Tibial nerve (tissue), 4 donors: ENCODE measurements around the gene SULT1A3. TPM values are rescaled to one million over a fixed set of nuclear protein-coding genes. Genes with fewer than 3 reads are reported as not detected.
A peak's percentile ranks its signal among the peaks of the same experiment; 100 is the strongest.
"Not testable (repeated sequence)": the region's sequence is repeated elsewhere in the genome, so short reads cannot be mapped to it uniquely, and the experiment has no call there.

Source experiments
- DNase-seq, 2 donors: peaks; one replicate each; pipeline ENCODE4 v3.0.0-alpha.2; 2019; ENCODE audit warnings: low spot score in 2 of 2
- H3K27ac ChIP-seq, 4 donors: fragments of 200-600 bp; sonication (generic) in 3 of 4; one replicate each; pipeline ENCODE4 v1.5.1; 2017 to 2019; ENCODE audit warnings: mild to moderate bottlenecking in 1 of 4
- H3K27me3 ChIP-seq, 2 donors: fragments of 200-600 bp; sonication (generic) in 1 of 2; one replicate each; pipeline versions ENCODE4 v1.5.1 to v1.6.0; 2017 to 2019
- H3K36me3 ChIP-seq, 3 donors: fragments of 200-600 bp; sonication (generic); one replicate each; pipeline ENCODE4 v1.5.1; 2018 to 2019
- H3K4me1 ChIP-seq, 4 donors: fragments of 200-600 bp; sonication (generic) in 3 of 4; one replicate each; pipeline ENCODE4 v1.5.1; 2017 to 2019
- H3K4me3 ChIP-seq, 4 donors: fragments of 200-600 bp; sonication (generic) in 3 of 4; one replicate each; pipeline ENCODE4 v1.5.1; 2017 to 2019; ENCODE audit warnings: mild to moderate bottlenecking in 1 of 4, moderate library complexity in 1 of 4
- H3K9me3 ChIP-seq, 4 donors: fragments of 200-600 bp; sonication (generic) in 3 of 4; one replicate each; pipeline ENCODE4 v1.5.1; 2017 to 2019
- CTCF ChIP-seq, 5 experiments: fragments of 200-600 bp in 3 of 5; fragments of 450-650 bp in 2 of 5; sonication (generic) in 3 of 5; IDR thresholded peaks; one replicate each; pipeline ENCODE4 v1.5.1; 2016 to 2019; ENCODE audit warnings: antibody characterized with exemption in 5 of 5, mild to moderate bottlenecking in 3 of 5, moderate library complexity in 2 of 5
- EP300 ChIP-seq, 2 donors: sonication (generic); formaldehyde crosslinking; IDR thresholded peaks; one replicate each; pipeline ENCODE4 v1.6.1; 2017; ENCODE audit warnings: antibody characterized with exemption in 2 of 2, mild to moderate bottlenecking in 1 of 2
- POLR2A ChIP-seq, 2 donors: fragments of 450-650 bp; IDR thresholded peaks; one replicate each; pipeline ENCODE4 v1.6.1; 2017; ENCODE audit warnings: antibody characterized with exemption in 2 of 2, mild to moderate bottlenecking in 2 of 2, moderate library complexity in 2 of 2
- WGBS, 2 donors: methylation state at CpG; one replicate each; pipeline ENCODE4 v1.1.5; 2018; 5-methylcytosine and 5-hydroxymethylcytosine counted together
- total RNA-seq, 4 donors: library from RNA; depleted of rRNA; stranded (reverse); fragments of >200 nt; gene quantifications; one replicate each; pipeline ENCODE4 v1.1.0, GENCODE V29; 2016

Gene SULT1A3
- total RNA-seq, 4 donors from 2014 or later: 9.8 to 55.3 (median 32.9) TPM

GRCh38 chr16:30166202-30166902 lies 32.7 kb upstream of the SULT1A3 start:
- Histone ChIP-seq H3K27me3 (no peaks in the 10 kb centered on the region), H3K27ac (no peak overlapping the region), H3K36me3 (no peaks in the 10 kb centered on the region), H3K9me3 (no peaks in the 10 kb centered on the region), H3K4me1 (no peaks in the 10 kb centered on the region), H3K4me3 (no peak overlapping the region)
- TF ChIP-seq EP300 (IDR thresholded peaks at IDR 0.05) (peak in 1 of 2 donors; percentile 28), CTCF (IDR thresholded peaks at IDR 0.05) (no peak)
- no peak for DNase-seq
- WGBS, 2 donors: 87% methylated on average over 11 of the region's 11 CpGs

DNA sequence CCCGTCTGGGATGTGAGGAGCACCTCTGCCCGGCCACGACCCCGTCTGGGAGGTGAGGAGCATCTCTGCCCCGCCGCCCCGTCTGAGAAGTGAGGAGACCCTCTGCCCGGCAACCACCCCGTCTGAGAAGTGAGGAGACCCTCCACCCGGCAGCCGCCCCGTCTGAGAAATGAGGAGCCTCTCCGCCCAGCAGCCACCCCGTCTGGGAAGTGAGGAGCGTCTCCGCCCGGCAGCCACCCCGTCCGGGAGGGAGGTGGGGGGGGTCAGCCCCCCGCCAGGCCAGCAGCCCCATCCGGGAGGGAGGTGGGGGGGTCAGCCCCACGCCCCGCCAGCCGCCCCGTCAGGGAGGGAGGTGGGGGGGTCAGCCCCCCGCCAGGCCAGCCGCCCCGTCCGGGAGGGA lies 30.3 kb upstream of the SULT1A3 start:
- WGBS, 2 donors: 88% methylated on average over 8 of the region's 29 CpGs; no CpG with 5 or more reads in 1 of the 2 donors
- H3K27ac ChIP-seq, H3K9me3 ChIP-seq, H3K4me1 ChIP-seq, H3K36me3 ChIP-seq, H3K4me3 ChIP-seq, H3K27me3 ChIP-seq, DNase-seq: not testable (repeated sequence)

DNA sequence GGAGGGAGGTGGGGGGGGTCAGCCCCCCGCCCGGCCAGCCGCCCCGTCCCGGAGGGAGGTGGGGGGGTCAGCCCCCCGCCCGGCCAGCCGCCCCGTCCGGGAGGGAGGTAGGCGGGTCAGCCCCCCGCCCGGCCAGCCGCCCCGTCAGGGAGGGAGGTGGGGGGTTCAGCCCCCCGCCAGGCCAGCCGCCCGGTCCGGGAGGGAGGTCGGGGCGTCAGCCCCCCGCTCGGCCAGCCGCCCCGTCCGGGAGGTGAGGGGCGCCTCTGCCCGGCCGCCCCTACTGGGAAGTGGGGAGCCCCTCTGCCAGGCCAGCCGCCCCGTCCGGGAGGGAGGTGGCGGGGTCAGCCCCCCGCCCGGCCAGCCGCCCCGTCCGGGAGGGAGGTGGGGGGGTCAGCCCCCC lies 29.6 kb upstream of the SULT1A3 start:
- DNase-seq, H3K27ac ChIP-seq, H3K36me3 ChIP-seq, H3K4me1 ChIP-seq, H3K27me3 ChIP-seq, H3K9me3 ChIP-seq, H3K4me3 ChIP-seq: not testable (repeated sequence)
- no CpG with 5 or more reads among the region's 38 CpGs for WGBS, 2 donors

DNA sequence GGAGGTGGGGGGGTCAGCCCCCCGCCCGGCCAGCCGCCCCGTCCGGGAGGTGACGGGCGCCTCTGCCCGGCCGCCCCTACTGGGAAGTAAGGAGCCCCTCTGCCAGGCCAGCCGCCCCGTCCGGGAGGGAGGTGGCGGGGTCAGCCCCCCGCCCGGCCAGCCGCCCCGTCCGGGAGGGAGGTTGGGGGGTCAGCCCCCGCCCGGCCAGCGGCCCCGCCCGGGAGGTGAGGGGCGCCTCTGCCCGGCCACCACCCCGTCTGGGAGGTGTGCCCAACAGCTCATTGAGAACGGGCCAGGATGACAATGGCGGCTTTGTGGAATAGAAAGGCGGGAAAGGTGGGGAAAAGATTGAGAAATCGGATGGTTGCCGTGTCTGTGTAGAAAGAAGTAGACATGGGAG lies 28.9 kb upstream of the SULT1A3 start:
- H3K4me1 ChIP-seq, H3K27me3 ChIP-seq, H3K4me3 ChIP-seq, H3K36me3 ChIP-seq, DNase-seq, H3K27ac ChIP-seq, H3K9me3 ChIP-seq: not testable (repeated sequence)
- WGBS, 2 donors: 37 to 65% methylated on average over 4 to 11 of the region's 31 CpGs

DNA sequence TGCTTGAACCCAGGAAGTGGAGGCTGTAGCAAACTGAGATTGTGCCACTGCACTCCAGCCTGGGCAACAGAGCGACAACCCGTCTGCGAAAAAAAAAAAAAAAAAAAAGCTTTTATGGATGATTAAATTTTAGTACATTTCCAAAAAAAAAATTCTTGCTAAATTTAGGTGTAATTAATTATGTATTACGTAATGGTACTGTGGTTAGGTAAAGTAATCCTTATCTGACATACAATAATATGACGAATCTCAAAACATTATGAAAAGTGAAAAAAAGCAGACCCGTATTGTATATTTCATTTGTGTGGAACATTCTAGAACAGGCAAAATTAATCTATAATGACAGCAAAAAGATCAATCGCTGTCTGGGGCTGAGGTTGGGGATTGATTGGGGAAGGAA lies 26.0 kb upstream of the SULT1A3 start:
- Histone ChIP-seq H3K36me3 (no peaks in the 10 kb centered on the region), H3K27me3 (no peaks in the 10 kb centered on the region), H3K4me3 (no peak overlapping the region), H3K4me1 (no peaks in the 10 kb centered on the region), H3K27ac (no peak overlapping the region), H3K9me3 (no peaks in the 10 kb centered on the region)
- 89 to 90% methylated on average over 7 of the region's 7 CpGs for WGBS, 2 donors
- no peak for DNase-seq
- TF ChIP-seq EP300 (IDR thresholded peaks at IDR 0.05) (no peak), CTCF (IDR thresholded peaks at IDR 0.05) (no peak), POLR2A (IDR thresholded peaks at IDR 0.05) (no peak)

- H3K4me3 ChIP-seq, H3K4me1 ChIP-seq, H3K9me3 ChIP-seq, DNase-seq, H3K27me3 ChIP-seq, H3K36me3 ChIP-seq, H3K27ac ChIP-seq: not testable (repeated sequence)
- 88 to 89% methylated on average over 6 of the region's 6 CpGs for WGBS, 2 donors
These were observed 22.2 kb upstream of the SULT1A3 start for GRCh38 chr16:30176876-30177275.

- Histone ChIP-seq H3K27me3 (no peaks in the 10 kb centered on the region), H3K27ac (no peak overlapping the region), H3K4me1 (peaks cover 0 to 13% (median 2%) of the 10 kb centered on the region in 4 donors), H3K9me3 (no peaks in the 10 kb centered on the region), H3K4me3 (no peak overlapping the region), H3K36me3 (no peaks in the 10 kb centered on the region)
- WGBS, 2 donors: 94 to 97% methylated on average over 4 of the region's 4 CpGs
- TF ChIP-seq CTCF (IDR thresholded peaks at IDR 0.05) (no peak), POLR2A (IDR thresholded peaks at IDR 0.05) (no peak), EP300 (IDR thresholded peaks at IDR 0.05) (no peak)
- no peak for DNase-seq
These were observed 19.9 kb upstream of the SULT1A3 start for GRCh38 chr16:30179195-30179594.
